NCI-H69 (cell line): ENCODE data around the gene SMAD2.

Experiments
- DNase-seq: peaks from one replicate; lab custom pipeline; 2025; lab: John Stamatoyannopoulos, UW

SMAD2 gene

GRCh38 chr18:47932190-47932589 is 1.7 kb upstream of the SMAD2 start:
- DNase-seq = no peak

- peak; percentile 86 for DNase-seq
These were observed 1.3 kb upstream of the SMAD2 start for GRCh38 chr18:47931718-47932103.

- peak; percentile 100 for DNase-seq
These were observed 665 bp upstream of the SMAD2 start for GRCh38 chr18:47930931-47931717.

GRCh38 chr18:47929681-47930198 is 719 bp downstream of the SMAD2 start:
- no peak for DNase-seq

- no peak for DNase-seq
These were observed 2.0 kb downstream of the SMAD2 start for GRCh38 chr18:47928466-47928865.

GRCh38 chr18:47926101-47926850 is 4.2 kb downstream of the SMAD2 start:
- DNase-seq = no peak

- no peak for DNase-seq
These were observed 10.5 kb downstream of the SMAD2 start for GRCh38 chr18:47919916-47920315.

GRCh38 chr18:47917923-47918610 is 12.4 kb downstream of the SMAD2 start:
- DNase-seq = no peak

- DNase-seq = no peak
These were observed 14.5 kb downstream of the SMAD2 start for GRCh38 chr18:47915930-47916329.

- no peak for DNase-seq
These were observed 15.2 kb downstream of the SMAD2 start for GRCh38 chr18:47915229-47915628.

- no peak for DNase-seq
These were observed 17.5 kb downstream of the SMAD2 start for GRCh38 chr18:47912794-47913585.

GRCh38 chr18:47912343-47912742 is 18.1 kb downstream of the SMAD2 start:
- no peak for DNase-seq

- no peak for DNase-seq
These were observed 18.6 kb downstream of the SMAD2 start for GRCh38 chr18:47911877-47912276.

- no peak for DNase-seq
These were observed 21.0 kb downstream of the SMAD2 start for GRCh38 chr18:47909484-47909883.

GRCh38 chr18:47908592-47908991 is 21.9 kb downstream of the SMAD2 start:
- peak; percentile 23 for DNase-seq

GRCh38 chr18:47906408-47906807 is 24.1 kb downstream of the SMAD2 start:
- no peak for DNase-seq

GRCh38 chr18:47903809-47904208 is 26.6 kb downstream of the SMAD2 start:
- no peak for DNase-seq

GRCh38 chr18:47901624-47902362 is 28.7 kb downstream of the SMAD2 start:
- DNase-seq = no peak

GRCh38 chr18:47899107-47899840 is 31.2 kb downstream of the SMAD2 start:
- DNase-seq = peak; percentile 88

GRCh38 chr18:47898696-47899095 is 31.8 kb downstream of the SMAD2 start:
- DNase-seq = peak; percentile 99
